Brain microvascular endothelial cell (primary cell): ENCODE measurements around the gene EAF2.

ENCODE experiments used
- DNase-seq: peaks from one replicate; pipeline ENCODE4 v3.0.0-alpha.2; 2020
- H3K27ac ChIP-seq: fragments of 250-450 bp; sonication (Bioruptor Pico); 2 replicates; pipeline ENCODE4 v1.5.1; 2020; ENCODE audit warnings: mild to moderate bottlenecking, moderate library complexity
- H3K27me3 ChIP-seq: fragments of 250-450 bp; sonication (Bioruptor Pico); replicated peaks from 2 replicates; pipeline ENCODE4 v1.5.1; 2020; ENCODE audit warnings: mild to moderate bottlenecking
- H3K36me3 ChIP-seq: fragments of 250-450 bp; sonication (Bioruptor Pico); replicated peaks from 2 replicates; pipeline ENCODE4 v1.5.1; 2020; ENCODE audit warnings: mild to moderate bottlenecking
- H3K4me3 ChIP-seq: 2 replicates; pipeline ENCODE4 v1.5.1; 2011; ENCODE audit warnings: low read depth, mild to moderate bottlenecking, control low read depth, low read length, moderate library complexity
- CTCF ChIP-seq: IDR thresholded peaks from 2 replicates; pipeline ENCODE4 v1.5.1; 2011; ENCODE audit warnings: low read depth, mild to moderate bottlenecking, moderate library complexity, low read length, control low read depth, inconsistent platforms; ENCODE audit errors: missing control alignments
- in situ Hi-C: cut with HindIII; loops from 2 replicates; pipeline ENCODE4 v1.10.0; 2017; ENCODE audit warnings: low sequenced_read_pairs, low pct_ligation_motif_present

EAF2 gene

GRCh38 chr3:121926380-121926779, 91.4 kb downstream of the EAF2 start:
- TF ChIP-seq CTCF: no peak
- DNase-seq: no peak
- H3K27me3 ChIP-seq: no peaks in the 10 kb centered on the region
- H3K36me3 ChIP-seq: no peaks in the 10 kb centered on the region
- no peak overlapping the region for H3K4me3 ChIP-seq
- H3K27ac ChIP-seq: no peak overlapping the region
- in situ Hi-C loops: no loop called here
